ENCODE results near the gene NTRK2.
"Not testable (repeated sequence)": the region's sequence is repeated elsewhere in the genome, so short reads cannot be mapped to it uniquely, and the experiment has no call there.

NTRK2 gene

DNA sequence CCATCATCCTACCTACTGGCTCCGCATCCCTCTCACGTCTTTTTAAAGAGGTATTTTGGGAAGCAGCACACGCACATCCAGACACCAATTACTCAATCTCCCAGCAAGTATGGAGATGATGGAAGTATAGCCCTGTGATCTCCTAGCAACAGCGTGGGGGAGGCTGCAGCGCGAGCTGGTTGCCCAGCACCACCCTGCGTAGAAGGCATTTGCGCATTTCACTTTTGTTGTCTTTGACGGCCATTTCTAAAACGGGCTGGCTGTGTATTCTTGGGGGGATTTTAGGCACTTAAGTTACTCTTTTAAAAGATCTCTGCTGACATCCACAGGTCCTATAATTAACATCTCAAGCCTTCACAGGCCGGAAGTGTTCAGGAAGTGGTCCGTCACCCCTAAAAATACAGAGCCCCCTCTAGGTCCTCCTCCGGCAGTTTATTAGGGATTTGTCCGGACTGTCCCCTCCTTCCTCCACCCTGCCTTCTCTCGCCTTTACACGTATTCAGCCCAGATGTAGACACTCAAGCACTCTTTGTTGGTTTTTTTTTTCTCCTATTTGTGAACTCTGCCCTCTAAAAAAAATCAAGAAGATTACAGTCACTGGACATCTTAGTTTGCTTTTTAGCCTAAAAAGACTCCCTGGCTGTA lies 371.4 kb downstream of the NTRK2 start:
- no peak for DNase-seq

GRCh38 chr9:85041466-85042137 lies 372.1 kb downstream of the NTRK2 start:
- DNase-seq = no peak

GRCh38 chr9:85042981-85043647 lies 373.6 kb downstream of the NTRK2 start:
- DNase-seq = no peak

DNA sequence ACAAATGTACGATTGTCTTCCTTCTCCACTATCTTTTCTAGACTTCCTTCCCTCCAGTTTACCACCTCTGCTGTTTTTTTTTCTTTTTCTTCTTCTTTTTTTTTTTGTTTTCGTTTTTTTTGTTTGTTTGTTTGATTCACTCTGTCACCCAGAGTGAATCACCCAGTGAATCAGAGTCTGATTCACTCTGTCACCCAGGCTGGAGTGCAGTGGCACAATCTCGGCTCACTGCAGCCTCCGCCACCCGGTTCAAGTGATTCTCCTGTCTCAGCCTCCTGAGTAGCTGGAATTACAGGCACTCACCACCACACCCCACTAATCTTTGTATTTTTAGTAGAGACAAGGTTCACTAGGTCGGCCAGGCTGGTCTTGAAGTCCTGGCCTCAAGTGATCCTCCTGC lies 375.7 kb downstream of the NTRK2 start:
- DNase-seq = no peak

GRCh38 chr9:85046475-85046874 lies 376.9 kb downstream of the NTRK2 start:
- no peak for DNase-seq

DNA sequence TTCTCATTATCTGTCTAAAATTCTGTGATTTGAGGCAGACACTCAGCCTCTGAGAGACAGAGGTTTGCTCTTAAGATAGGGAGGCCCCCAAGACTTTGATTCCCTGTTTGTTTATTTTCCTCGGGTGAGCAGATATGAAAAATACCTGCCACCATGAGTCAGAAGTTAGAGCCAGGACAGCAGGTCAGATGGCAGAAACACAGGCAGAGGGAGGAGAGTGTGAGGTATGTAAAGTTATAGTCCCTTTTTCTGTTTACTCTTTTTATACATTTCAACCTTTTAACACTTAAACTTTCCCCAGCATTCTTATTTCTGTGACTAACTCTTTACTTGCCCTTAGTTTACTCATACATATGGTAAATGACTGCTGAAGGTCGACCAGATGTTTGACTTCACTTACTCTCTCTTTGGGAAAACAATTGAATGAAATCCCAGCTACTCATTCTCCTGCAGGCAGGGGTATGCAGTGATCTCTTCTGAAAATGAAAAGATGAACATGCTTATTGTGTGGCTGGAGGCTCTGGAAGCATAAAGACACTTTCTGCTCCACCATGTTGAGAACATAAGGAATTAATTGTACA lies 383.8 kb downstream of the NTRK2 start:
- no peak for DNase-seq

DNA sequence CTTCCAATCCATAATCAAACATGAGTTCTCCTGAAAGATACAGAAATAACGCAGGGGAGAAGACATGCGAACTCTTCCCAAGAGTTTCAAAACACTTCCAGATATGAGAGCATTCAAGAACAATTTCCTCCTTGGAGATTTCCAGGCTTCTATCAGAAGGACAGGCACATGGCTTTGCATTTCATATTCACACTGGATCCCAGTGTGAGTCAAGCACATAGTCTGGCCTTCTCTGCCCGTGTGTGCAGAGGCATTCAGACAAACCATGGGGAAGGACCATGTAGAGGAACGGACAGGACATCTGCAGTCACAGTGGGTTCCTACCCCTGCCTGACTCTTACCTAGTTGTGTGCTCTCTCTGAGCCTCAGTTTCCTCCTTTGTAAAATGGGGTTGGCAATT lies 384.5 kb downstream of the NTRK2 start:
- no peak for DNase-seq

DNA sequence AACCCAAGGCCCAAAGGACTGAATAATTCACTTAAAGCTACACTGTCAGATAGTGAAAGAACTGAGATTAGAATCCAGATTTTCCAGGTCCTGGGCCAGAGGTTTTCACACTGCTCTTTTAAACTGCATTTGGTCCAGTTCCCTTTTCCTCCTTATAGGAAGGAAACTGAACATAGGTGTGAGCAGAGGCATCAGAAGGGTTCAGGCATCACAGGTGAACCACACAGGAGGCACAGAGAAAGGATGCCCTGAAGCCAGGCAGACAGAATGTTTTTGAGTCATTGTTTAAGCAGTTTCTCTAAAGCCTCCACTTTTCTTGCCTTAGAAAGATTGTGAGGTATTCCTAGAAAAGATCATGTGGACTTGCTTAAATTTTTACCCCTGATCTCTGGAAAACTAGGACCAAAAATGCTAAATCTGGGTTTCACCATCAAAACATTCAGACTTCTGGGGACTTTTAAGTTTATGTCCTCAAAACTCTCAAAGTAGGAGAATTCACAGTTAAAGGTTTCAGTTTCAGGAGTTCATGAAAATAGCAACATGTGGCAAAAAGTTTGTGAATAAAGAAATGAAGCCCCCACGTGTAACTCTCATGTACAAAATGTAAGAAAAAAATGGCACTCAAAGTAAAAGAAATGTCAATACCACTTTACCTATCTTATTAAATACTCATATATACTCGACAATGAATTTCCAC lies 386.1 kb downstream of the NTRK2 start:
- no peak for DNase-seq

DNA sequence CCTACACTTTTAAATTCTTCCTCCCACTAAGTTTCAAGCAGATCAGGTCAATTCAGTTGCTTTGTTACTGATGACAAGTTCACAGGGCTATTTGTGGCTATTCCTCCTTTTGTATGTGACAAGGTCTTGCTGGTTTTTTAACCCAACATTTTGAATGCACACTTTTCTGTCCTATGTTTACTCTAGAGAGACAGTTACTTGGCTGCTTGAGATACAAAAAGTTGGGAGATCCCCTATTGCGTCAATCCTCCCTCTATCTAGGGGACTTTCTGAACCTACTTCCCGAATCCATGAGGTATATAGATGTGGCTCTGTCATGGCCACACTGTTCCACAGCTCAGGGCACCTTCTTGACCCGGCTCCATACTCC lies 386.7 kb downstream of the NTRK2 start:
- no peak for DNase-seq

DNA sequence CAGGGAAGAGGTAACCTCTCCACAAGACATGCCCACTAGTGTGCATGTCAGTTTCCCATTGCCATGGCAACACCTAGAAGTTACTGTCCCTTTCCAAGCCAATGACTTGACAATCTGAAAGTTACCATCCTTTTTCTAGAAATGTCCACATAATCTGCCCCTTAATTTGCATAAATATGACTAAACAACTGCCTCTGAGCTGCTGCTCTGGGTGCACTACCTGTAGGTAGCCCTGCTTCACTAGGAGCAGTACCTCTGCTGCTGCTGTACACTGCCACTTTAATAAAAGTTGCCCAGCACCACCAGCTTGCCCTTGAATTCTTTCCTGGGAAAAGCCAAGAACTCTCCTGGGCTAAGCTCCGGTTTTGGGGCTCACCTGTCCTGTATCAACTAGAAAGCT lies 392.4 kb downstream of the NTRK2 start:
- DNase-seq = no peak

DNA sequence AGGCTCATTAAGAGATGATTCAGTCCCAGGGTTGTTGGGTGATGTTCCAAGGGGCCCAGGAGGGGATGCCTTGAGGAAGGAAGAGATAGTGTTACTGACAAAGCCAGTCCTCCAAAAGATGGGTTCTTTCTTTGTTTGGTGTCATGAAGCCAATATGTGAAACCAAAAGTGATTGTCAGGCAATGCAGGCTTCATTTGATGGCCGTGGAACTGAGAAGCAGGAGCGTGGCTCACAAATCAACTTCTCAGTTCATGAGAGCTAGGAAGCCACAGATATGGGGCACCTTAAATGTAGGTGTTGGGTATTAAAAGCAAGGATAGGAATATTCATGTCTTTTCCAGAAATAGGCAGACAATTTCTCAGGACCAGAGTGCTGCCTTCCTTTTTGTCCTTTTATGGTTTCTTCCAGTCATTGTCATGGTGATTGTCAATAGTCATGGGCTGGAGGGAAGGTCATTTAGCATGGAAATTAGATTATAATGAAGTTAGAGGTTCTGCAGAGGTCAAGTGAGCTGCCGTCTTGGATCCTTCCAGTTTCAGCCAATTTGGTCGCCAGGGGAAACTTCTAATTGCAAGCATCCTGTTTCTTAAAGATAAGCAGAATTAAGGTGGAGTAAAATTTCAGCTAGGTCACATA lies 393.0 kb downstream of the NTRK2 start:
- no peak for DNase-seq

DNA sequence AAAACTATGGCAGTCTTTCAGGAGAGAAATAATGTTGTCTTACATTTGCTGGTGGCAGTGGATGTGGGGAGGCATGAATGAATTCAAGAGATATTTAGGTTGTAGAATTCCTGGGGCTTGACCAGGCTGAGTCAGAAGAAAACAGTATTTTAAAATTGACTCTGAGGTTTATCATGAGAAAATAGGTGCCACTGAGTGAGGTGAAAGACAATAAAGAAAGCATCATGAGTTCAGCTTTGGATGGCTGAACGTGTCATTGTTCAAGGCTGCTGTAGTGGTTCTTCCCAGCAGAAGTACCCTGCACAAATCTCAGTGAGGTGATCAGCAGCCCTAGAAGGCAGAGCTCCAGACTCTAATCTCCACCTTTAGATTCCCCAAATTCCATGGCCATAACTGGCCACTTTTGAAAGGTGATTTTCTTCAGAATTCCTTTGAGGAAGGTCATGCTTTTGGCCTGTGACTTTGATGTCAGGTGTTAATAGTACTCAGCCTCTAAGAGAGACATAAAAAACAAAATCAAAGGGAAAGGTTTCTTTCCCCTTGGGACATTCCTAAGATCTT lies 395.4 kb downstream of the NTRK2 start:
- DNase-seq = no peak

DNA sequence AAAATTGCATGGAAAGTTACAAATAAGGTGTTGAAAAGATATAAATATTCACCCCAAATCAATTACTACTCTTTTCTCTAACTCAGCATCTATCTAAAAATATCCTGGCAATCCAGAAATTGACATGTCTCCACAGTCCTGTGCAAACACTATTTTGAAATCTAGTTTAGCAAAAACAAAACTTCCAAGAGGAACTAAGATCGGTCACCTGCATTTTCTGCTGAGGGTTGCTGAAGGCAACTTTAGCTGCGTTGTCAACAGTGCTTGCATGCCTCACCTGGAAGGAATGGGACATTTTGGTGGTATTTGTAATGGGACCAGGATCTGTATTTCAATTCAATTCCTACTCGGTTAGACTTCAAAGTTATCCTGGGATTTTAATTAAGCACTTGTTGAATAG lies 398.3 kb downstream of the NTRK2 start:
- no peak for DNase-seq

DNA sequence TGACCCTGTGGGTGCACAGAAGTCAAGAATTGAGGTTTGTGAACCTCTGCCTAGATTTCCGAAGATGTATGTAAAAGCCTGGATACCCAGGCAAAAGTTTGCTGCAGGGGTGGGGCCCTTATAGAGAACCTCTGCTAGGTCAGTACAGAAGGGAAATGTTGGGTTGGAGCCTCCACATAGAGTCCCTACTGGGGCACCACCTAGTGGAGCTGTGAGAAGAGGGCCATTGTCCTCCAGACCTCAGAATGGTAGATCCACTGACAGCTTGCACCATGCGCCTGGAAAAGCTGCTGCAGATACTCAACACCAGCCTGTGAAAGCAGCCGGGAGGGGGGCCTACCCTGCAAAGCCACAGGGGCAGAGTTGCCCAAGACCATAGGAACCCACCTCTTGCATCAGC lies 399.9 kb downstream of the NTRK2 start:
- DNase-seq = not testable (repeated sequence)
